HG03520 (cell line): ENCODE measurements around the gene YY2.
A peak's percentile ranks its signal among the peaks of the same experiment; 100 is the strongest.
"Not testable (repeated sequence)": the region's sequence is repeated elsewhere in the genome, so short reads cannot be mapped to it uniquely, and the experiment has no call there.

ENCODE experiments used
- ATAC-seq: cut with Tn5 transposase; IDR thresholded peaks from one replicate; pipeline ENCODE4 v1.9.1; 2021; ENCODE audit warnings: mild to moderate bottlenecking, moderate library complexity; ENCODE audit not compliant: unreplicated experiment

YY2 gene

GRCh38 chrX:21855937-21856415, at the start of gene YY2:
TSS of gene YY2 (plus strand) at chrX:21855987. CDS start at chrX:21856485, 498 bp downstream.
- ATAC-seq: no peak

GRCh38 chrX:21806691-21807090, 49.1 kb upstream of the YY2 start:
- no peak for ATAC-seq

GRCh38 chrX:21811832-21812231, 44.0 kb upstream of the YY2 start:
- no peak for ATAC-seq

GRCh38 chrX:21812628-21813027, 43.2 kb upstream of the YY2 start:
- ATAC-seq: no peak

- ATAC-seq: no peak
Observed at GRCh38 chrX:21813612-21814368, 42.0 kb upstream of the YY2 start.

GRCh38 chrX:21816136-21816535, 39.7 kb upstream of the YY2 start:
- ATAC-seq: no peak

- ATAC-seq: not testable (repeated sequence)
Observed at GRCh38 chrX:21820170-21820569, 35.6 kb upstream of the YY2 start.

- no peak for ATAC-seq
Observed at GRCh38 chrX:21821875-21822274, 33.9 kb upstream of the YY2 start.

GRCh38 chrX:21831496-21831895, 24.3 kb upstream of the YY2 start:
- no peak for ATAC-seq

- ATAC-seq: no peak
Observed at GRCh38 chrX:21837056-21837455, 18.7 kb upstream of the YY2 start.

- no peak for ATAC-seq
Observed at GRCh38 chrX:21838937-21839333, 16.9 kb upstream of the YY2 start.

- peak; percentile 81 for ATAC-seq
Observed at GRCh38 chrX:21839334-21840192, 16.2 kb upstream of the YY2 start, which contains the start of gene MBTPS2. TSS of gene MBTPS2 (plus strand) at chrX:21839617. CDS start at chrX:21839735, 118 bp downstream.

- ATAC-seq: no peak
Observed at GRCh38 chrX:21840193-21840545, 15.6 kb upstream of the YY2 start.

GRCh38 chrX:21843179-21843578, 12.6 kb upstream of the YY2 start:
- ATAC-seq: no peak

- ATAC-seq: no peak
Observed at GRCh38 chrX:21845096-21845495, 10.7 kb upstream of the YY2 start.

- no peak for ATAC-seq
Observed at GRCh38 chrX:21847342-21847741, 8.4 kb upstream of the YY2 start.

- no peak for ATAC-seq
Observed at GRCh38 chrX:21853578-21853977, 2.2 kb upstream of the YY2 start.

- ATAC-seq: no peak
Observed at GRCh38 chrX:21856504-21856903, 717 bp downstream of the YY2 start.

- ATAC-seq: no peak
Observed at GRCh38 chrX:21863241-21863640, 7.5 kb downstream of the YY2 start.

- ATAC-seq: no peak
Observed at GRCh38 chrX:21865436-21865835, 9.6 kb downstream of the YY2 start.

GRCh38 chrX:21870494-21870893, 14.7 kb downstream of the YY2 start:
- no peak for ATAC-seq
